ENCODE data around the gene SH2D1B. TPM values are rescaled to one million over a fixed set of nuclear protein-coding genes. Genes with fewer than 3 reads are reported as not detected.

Gene SH2D1B
- total and polyA plus RNA-seq, 2 experiments from 2014 or later, result not detected

- peaks cover 22% of the 10 kb centered on the region for H3K27me3 Mint-ChIP-seq (ENCODE audit: insufficient read depth, low read depth, poor library complexity)
- H3K27ac Mint-ChIP-seq, result no peak overlapping the region
- ATAC-seq (no peak), DNase-seq (ENCODE audit: low spot score) (no peak)
- H3K36me3 ChIP-seq (ENCODE audit: insufficient read depth), result no peaks in the 10 kb centered on the region
- no peak overlapping the region for H3K4me2 ChIP-seq
- H3K9me3 Mint-ChIP-seq, result no peaks in the 10 kb centered on the region
- no peaks in the 10 kb centered on the region for H3F3A ChIP-seq (replicated peaks; ENCODE audit: low read depth)
- no peaks in the 10 kb centered on the region for H3K4me1 ChIP-seq (ENCODE audit: insufficient read depth)
- H2AFZ ChIP-seq, result no peak overlapping the region
- no peak for TF ChIP-seq CREB1 (CRISPR knock-in tag; IDR thresholded peaks at IDR 0.05; ENCODE audit: low read depth)
- no peak for TF ChIP-seq CTCF (conservative IDR thresholded peaks at IDR 0.05; ENCODE audit: low read depth in 2 of 2)
- TF ChIP-seq ZNF114 (CRISPR knock-in tag; IDR thresholded peaks at IDR 0.05), result no peak
- TF ChIP-seq POLR2AphosphoS5 (IDR thresholded peaks at IDR 0.05; ENCODE audit: low read depth), result no peak
- no peak for TF ChIP-seq ZNF331 (CRISPR knock-in tag; IDR thresholded peaks at IDR 0.05; ENCODE audit: low read depth)
- no peak for TF ChIP-seq ZNF462 (CRISPR knock-in tag; IDR thresholded peaks at IDR 0.05)
- no peak for TF ChIP-seq REST (IDR thresholded peaks at IDR 0.05; ENCODE audit: unreplicated experiment)
- TF ChIP-seq EZH2phosphoT487 (IDR thresholded peaks at IDR 0.05; ENCODE audit: unreplicated experiment), result no peak
- TF ChIP-seq JUNB (IDR thresholded peaks at IDR 0.05; ENCODE audit: unreplicated experiment), result no peak
- no peak overlapping the region for H3K27ac ChIP-seq (ENCODE audit: low read depth)
- no peaks in the 10 kb centered on the region; the same call in 2 of the 3 replicates for H3K4me1 Mint-ChIP-seq
- no peaks in the 10 kb centered on the region for H3K27me3 ChIP-seq (ENCODE audit: insufficient read depth)
- H3K4me3 Mint-ChIP-seq, result no peak overlapping the region
- no peaks in the 10 kb centered on the region for H4K20me1 ChIP-seq (replicated peaks; ENCODE audit: insufficient read depth)
- H3K4me3 ChIP-seq, result no peak overlapping the region
- H3K36me3 Mint-ChIP-seq (ENCODE audit: low read depth), result peaks cover 11% of the 10 kb centered on the region; the same call in 1 of the 3 replicates
- H3K79me2 ChIP-seq (replicated peaks; ENCODE audit: insufficient read depth), result no peaks in the 10 kb centered on the region
- H3K9me2 ChIP-seq (ENCODE audit: insufficient read depth), result no peaks in the 10 kb centered on the region
Measured at GRCh38 chr1:162371611-162372010, 40.3 kb downstream of the SH2D1B start.
